Hematopoietic multipotent progenitor cell (in vitro differentiated cells): ENCODE data around the gene GALNS. TPM values are rescaled to one million over a fixed set of nuclear protein-coding genes. Genes with fewer than 3 reads are reported as not detected.
"Not testable (repeated sequence)": the region's sequence is repeated elsewhere in the genome, so short reads cannot be mapped to it uniquely, and the experiment has no call there.

Experiments used
- DNase-seq, 3 donors: peaks; one replicate each; pipeline ENCODE4 v3.0.0-alpha.2; 2011 to 2015; ENCODE audit warnings: low read depth in 2 of 3, low spot score in 2 of 3
- total RNA-seq: library from RNA; depleted of rRNA; stranded (reverse); fragments of >200 nt; gene quantifications from one replicate; pipeline ENCODE4 v1.2.3, GENCODE V29; 2012

The GALNS gene
- total RNA-seq, 1 donor, result 20.5 TPM

DNA sequence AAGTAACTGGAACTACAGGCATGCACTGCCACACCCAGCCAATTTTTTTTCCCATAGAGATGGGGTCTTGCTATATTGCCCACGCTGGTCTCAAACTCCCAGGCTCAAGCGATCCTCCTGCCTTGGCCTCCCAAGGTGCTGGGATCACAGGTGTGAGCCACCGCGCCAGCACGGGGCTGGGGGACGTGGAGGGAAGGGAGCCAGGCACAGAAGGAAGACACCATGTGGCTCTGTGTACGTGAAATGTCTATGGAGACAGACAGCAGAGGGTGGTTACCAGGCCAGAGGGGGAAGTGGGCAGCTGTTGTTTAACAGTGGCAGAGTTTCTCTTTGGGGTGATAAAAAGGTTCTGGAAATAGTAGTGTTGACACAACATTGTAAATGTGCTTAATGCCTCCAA, 67.2 kb downstream of the GALNS start:
- peak in 1 of 3 donors; percentile 77 for DNase-seq

DNA sequence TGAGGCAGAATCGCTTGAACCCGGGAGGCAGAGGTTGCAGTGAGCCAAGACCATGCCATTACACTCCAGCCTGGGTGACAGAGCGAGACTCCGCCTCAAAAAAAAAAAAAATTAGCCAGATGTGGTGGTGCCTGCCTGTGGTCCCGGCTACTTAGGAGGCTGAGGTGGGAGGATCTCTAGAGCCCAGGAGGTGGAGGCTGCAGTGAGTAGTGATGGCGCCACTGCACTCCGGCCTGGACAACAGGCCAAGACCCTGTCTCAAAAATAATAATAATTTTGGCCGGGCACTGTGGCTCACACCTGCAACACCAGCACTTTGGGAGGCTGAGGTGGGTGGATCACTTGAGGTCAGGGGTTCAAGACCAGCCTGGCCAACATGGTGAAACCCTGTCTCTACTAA, 68.0 kb downstream of the GALNS start:
- DNase-seq, result not testable (repeated sequence)

DNA sequence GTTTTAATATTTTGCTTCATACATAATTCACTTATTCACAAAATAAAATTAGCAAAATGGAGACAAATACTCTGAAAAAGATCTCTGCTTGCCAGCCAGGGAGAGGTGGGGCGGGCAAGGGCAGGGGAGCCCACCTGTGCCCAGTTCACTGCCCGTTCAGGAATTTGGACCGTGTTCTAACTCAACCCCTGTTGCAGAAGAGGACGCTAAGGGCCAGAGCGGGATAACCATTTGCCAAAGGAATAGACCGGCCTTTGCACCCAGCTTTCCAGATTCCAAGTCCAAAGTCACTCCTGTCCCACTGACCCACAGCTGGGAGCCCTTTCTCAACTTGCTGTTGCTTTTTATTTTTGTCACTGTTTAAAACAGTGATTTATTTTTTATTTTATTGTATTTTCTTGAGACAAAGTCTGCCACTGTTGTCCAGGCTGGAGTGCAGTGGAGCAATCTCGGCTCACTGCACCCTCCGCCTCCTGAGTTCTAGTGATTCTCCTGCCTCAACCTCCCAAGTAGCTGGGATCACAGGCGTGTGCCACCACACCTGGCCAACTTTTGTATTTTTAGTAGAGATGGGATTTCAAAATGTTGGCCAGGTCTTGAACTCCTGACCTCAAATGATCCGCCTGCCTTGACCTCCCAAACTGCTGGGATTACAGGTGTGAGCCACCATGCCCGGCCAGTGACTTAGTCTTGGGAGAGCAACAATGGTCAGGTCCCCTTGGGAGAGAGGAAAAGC, 69.0 kb downstream of the GALNS start:
- no peak for DNase-seq

DNA sequence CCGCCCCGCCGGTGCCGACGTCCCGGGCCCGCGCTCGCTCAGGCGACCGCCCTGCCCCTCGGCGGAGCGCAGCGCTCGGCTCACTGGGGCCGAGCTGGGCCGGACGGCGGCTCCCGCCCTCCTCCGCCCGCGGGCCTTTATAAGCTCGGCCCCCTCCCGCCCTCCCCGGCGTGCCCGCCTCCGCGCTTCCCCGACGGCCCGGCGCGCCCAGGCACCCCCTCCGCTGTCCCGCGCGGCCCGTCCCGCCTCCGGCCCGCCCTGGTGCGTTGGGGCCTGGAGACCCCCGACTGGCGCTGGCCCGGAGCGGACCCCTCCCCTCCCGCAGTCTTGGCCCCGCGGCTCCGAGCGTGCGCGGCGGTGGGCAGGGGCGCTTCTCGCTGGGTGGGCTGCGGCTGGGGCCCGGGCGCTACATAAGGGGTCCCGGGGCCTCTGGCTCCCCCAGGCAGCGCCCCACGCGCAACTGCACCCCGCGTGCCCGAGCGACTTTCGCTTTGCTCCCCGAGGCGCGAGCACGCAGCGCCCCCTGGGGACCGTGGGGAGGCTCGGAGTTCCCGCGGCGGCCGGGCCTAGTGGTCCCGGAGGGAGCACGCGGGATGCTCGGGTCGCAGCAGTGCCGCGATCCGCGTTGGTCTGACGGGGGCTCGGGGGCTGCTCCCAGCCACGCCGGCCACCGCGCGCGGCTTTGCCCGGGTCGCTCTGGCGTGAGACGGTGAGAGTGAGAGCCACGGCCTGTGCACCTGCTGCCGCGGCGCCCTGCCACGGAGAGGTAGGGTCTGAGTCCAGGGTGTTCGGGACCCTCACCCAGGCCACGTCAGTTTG, 71.4 kb downstream of the GALNS start, which contains the start of gene PIEZO1:
TSS of gene PIEZO1 (minus strand) at position 115 of the 819 bp plus-strand sequence. CDS start 256 bp downstream, outside the sequence.
- peak; percentile 75 to 81 (median 80) for DNase-seq

DNA sequence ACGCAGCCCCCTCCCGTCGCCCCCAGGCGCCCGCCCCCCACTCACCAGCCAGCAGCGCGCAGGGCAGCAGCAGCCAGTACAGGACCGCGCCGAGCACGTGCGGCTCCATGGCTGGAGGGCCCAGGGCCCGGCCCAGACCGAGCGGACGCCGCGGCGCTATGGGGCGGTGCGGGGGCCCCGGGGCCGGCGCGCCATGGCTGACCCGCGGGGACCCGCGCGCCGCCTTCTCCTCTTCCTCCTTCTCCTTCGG, 72.0 kb downstream of the GALNS start:
- DNase-seq, result no peak

DNA sequence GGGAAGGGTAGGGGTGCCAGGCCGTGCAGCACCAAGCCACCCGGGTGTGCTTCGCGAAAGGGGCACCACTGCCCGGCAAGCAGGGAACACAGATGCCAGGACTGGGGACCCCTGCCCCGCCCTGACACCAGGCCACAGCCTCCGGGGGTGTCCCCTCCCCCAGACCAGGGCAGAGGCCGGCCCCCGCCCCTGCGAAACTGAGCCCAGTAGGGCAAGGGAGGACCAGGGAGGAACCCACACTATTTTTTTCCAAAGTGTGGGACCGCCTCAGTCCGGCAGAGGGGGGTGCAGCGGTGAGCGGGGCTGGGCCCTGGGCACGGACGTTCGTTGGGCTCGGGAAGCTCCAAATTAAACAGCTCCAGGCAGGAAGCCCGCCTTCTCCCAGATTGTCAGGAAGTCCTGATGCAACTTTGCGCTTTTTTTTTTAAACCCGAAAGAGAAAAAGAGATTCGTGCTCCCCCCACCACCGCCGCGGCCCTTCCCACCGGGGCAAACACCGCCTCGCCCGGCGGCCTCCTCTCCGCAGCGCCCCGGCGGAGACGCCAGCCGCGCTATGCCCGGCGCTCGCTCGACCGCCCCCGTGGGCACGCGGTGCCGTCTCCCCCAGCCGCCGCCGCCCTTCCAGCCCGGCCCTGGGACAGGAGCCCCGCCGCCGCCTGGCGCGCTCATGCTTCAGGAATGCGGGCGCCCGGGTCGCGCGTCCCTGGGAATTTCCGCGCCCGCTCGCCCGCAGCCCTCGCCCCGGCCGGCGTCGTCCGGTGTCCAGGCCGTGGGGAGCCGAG, 72.5 kb downstream of the GALNS start:
- DNase-seq, result peak in 2 of 3 donors; percentile 58 to 63

DNA sequence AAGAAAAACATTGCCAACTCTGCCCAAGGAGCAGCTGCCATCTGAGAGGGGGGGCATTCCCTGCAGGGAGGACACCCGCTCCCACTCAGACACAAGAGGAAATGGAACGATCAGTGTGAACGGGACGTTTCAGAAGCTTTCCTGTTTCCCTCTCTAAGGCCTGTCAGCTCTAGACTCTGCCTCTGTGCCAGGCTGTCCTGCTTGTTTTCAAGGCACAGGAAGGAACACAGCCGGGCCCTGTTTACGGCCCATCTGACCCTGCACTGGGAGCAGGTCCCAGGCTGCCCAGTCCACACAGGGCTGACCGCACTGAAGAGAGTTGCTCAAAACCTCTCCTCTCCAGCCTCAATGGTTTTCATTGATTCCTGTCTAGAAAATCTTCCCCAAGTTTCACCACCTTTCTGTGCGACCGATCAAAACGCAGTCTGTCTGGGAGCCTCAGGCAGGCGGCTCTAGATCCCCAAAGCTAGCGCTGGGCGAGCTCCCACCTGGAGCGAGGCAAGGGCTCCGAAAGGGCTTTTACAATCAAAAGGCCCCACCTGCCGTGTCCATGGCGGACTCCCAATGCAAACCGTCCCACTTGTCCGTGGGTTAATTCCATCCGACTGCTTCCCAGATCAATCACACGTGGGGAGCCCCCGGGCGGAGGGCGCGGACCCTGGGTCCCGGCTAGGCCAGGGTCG, 73.2 kb downstream of the GALNS start:
- no peak for DNase-seq

DNA sequence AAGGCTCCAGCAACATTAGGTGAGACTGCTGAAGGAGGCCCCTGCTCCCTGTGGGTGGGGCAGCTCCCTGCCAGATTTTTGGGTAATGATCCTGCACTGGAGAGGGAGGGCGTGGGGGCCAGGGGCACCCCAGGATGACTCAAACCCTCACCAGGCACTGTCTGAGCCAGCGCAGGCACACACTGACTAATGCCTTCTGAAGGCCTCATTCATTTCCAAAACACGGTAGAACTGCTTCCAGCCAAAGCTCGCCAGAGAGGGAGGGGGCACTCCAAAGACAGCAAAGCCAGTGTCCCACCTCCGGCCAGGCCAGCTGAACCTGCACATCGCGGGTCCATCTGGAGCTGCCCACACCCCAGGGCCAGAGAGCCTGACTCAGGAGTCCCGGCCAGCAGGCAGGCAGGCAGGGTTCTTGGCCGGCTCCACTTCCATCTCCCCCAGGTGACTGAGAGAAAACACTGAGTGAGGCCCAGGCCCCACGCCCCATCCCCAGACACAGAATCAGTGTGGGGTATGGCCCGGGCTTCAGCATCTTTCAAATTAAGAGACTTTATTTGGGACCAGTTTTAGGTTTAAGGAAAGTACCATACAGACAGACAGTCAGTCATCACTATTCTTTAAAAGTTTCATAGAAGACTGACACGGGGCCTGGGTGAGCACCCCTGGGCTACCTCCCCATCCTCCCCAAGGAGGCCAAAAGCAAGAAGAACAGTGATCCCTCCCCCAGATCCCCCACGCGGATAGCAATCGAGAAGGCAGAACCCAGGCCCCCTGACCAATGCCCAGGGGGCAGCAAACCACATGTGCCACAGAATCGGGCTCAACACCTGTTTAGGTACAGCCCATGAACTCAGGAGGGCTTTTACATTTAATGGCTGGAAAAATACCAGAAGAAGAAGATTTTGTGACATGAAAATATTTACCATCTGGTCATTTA, 74.0 kb downstream of the GALNS start:
- DNase-seq, result no peak

DNA sequence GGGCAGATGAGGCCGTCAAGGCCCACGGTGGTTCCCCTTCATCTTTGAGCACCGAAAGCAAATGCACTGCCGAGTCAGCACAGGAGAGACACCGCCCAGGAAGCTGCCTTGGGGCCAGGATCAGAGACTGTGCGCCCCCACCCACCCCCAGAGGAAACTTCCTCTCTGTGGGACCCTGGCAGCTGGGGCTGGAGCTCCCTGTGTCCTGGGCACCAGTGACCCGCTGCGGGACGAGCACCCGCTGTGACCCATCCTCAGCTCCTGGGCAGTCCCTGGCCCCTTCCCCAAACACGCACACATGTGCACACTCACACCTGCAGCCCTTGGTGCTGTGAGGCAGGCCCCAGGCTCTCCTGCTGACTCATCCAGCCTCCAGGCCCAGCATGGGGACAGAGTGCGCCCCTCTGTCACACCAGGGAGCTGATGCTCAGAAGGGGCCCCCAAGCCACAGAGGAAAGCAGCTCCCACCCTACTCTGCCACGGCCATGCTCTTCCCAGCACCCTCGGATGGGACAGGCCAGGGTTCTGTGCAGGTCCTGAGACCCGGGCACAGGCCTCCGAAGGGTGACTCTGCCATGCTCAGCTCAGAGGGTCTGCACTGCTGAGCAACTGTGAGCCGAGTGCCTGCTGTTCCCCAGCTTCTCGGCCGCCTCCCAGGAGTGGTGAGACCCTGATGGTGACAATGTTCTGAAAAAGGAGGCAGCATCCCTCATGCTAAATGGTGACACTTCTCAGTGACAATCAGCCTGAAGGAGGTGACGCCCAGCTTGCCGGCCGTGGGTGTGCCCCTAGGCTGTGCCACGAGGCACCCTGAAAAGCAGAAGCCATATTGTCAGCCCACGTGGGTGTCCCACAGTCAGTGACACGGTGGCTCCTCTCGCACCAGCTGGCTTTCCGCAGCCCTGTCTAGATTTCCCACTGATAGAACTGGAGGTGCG, 75.3 kb downstream of the GALNS start:
- peak; percentile 49 to 67 (median 50) for DNase-seq

DNA sequence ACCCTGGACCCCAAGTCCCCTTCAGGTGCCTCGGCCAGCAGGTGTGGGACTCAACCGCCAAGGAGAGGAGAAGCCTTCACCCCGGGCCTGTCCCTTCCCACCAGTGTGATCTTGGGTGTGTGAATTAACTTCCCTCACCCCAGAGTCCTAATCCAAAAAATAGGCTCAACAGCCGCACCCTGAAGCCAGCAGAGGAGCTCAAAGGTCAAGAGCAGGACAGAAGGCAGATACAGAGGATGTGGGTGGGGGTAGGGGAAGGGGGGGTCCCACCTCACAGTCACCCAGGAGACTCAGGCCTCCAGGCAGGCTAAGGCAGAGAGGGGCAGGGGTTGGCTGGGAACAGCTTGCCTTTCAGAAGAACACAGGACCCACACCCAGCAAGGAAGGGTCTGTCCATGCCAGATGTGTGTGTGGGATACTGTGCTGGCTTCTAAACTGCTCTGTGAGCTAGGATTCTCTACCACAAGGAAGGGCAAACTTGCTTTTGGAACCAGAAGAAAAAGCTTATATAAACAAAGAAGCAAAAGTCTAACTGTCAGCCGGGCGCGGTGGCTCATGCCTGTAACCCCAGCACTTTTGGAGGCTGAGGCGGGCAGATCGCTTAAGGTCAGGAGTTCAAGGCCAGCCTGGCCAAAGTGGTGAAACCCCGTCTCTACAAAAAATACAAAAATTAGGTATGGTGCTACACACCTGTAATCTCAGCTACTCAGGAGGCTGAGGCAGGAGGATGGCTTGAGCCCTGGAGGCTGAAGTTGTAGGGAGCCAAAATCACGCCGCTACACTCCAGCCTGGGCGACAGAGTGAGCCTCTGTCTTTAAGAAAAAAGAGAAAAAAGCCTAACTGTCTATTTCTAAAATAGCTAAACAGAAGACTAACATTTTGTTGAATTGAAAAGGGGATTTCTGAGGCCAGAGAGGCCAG, 76.3 kb downstream of the GALNS start:
- DNase-seq, result no peak

DNA sequence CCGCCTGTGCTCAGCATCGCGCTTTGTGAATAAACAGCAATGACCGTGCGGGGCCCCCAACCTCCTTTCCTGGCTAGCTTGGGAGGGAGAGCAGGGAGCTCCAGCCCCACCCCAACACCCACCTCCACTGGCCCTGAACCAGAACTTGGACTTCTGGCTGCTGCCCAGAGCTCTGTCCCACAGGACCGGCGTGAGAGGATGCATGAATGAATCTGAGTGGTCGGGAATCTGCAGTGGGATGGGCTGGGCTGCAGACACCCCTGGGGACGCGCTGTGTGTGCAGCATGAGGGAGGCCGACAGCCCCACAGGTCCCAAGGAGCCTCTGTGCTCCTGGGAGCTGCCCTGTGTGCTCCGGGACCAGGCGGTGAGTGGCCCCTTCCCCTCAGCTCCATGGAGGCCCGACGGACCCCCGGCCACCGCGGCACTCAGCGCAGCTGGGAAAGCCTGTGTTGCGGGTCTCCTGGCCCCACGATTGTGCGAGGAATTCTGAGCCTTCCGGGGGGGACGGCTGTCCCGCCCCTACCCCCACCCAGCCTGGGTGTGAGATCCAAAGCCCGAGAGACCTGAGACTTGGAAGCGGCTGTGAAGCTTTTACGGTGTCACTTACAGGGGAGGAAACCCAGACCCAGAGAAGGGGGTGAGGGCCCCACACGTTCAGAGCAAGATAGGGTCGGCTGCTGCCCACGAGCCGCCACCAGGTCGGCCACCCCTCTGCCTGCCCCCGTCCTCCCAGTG, 77.2 kb downstream of the GALNS start:
- DNase-seq, result no peak

DNA sequence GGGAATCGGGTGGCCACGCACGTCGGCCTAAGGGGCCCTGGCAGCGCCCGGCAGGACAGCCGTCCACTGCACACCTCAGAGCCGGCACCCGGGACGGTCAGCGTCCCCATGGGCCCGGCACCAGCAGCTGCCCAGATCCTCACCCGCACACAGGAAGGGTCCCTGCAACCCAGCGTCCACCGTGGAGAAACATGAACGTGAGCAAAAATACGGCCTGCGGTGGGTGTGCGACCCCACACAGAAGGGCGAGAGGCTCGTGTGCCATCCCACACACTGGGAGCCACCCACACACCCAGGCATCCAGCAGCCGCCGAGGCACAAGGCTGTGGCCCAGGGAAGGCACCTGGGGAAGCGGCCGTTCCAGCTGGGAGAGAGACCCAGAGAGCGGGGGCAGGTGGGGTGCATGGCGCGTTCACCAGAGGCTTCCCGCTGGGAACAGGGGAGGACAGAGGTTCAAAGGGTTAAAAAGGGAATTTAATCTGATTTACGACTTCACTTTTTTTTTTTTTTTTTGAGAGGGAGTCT, 78.1 kb downstream of the GALNS start:
- no peak for DNase-seq

DNA sequence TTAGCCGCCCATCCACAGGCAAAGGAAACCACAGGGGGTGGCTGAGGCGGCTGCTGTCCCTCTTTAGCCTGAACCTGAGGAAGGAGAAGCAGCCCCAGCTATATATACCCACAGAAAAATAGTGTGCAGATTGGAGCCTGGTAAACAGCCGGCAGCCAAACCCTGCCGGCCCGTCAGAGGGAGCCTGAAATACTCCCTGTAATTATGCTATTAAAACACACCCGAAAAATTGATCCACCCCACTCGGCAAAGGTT, 78.5 kb downstream of the GALNS start:
- DNase-seq, result peak in 1 of 3 donors; percentile 43

DNA sequence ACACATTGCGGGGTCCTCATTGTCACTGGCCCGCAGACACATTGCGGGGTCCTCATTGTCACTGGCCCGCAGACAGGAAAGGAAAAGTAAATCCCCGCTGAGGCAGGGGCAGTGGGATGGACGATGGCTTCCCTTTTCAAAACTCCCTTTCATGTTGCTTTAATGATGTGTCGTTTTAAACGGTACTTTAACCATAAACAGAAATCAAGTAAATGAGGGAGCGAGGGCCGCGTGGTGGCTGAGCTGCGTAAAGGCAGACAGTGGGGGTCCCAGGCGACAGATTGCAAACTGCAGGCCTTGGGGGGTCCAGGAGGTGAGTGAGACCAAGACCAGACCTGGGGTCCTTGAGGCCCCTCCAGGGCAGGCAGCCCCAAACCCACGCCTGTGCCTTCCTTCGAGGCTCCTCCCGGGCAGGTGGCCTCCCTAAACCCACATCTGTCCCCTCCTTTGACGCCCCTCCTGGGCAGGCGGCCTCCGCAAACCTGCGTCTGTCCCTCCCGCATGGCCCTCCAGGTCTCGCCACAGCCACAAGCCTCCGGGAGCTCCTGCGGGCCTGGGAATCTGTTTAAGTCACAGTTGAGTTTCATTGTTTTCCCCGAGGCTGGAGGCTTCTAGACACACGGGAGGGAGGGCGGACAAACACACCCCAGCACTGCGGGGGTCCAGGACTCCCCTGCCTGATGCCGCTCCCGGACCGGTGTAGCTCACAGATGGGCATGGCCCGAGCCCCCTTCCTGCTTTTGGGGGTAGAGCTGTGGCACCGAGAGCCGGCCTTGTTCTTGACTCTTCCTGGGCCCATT, 79.1 kb downstream of the GALNS start:
- peak in 1 of 3 donors; percentile 36 for DNase-seq

DNA sequence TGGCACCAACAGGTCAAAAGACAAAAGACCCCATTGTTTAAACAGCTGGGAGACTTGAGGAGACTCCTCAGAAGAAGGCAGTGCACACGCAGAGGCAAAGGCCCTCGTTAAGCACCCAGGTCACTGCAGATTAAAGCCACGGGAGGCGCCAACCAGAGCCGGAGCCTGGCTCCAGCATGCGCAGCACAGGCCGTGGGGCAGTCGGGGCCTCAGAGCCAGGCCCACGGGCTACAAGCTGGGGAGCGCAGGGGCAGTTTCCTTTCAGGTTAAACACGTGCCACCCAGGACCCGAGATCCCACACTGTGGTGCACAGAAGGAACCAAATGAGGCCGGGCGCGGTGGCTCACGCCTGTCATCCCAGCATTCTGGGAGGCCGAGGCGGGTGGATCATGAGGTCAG, 80.9 kb downstream of the GALNS start:
- no peak for DNase-seq
